Uterus (tissue), 2 donors: Measurements from ENCODE around the gene ST8SIA2.

Source experiments
- CTCF ChIP-seq, 4 experiments: fragments of 200-600 bp in 2 of 4; fragments of 450-650 bp in 2 of 4; sonication (generic) in 2 of 4; IDR thresholded peaks; one replicate each; pipeline ENCODE4 v1.5.1; 2016 to 2019; ENCODE audit warnings: antibody characterized with exemption in 4 of 4, mild to moderate bottlenecking in 2 of 4, moderate library complexity in 1 of 4
- POLR2A ChIP-seq, 2 donors: fragments of 450-650 bp; IDR thresholded peaks; one replicate each; pipeline ENCODE4 v1.6.1; 2016; ENCODE audit warnings: antibody characterized with exemption in 2 of 2, mild to moderate bottlenecking in 1 of 2, moderate library complexity in 1 of 2

DNA sequence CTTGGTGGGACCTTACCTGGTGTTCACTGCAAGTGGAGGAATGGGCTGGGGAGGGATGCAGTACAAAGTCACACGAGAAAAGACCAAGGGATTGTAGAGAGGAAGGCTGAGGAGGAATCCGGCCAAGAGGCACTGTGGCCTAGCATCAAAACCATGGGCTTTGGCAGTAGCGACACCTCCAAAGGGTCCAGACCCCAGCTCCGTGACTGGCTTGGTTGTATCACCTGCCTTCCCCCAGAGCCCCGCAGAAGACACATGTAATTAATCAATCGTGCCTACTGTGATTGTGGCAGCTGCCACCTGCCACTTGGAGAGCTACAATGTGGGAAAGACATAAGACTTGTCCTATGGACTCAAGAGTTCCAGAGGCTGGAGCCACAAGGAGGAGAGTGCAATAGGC, 54.7 kb downstream of the ST8SIA2 start:
- no peak for TF ChIP-seq CTCF (IDR thresholded peaks at IDR 0.05)
- no peak for TF ChIP-seq POLR2A (IDR thresholded peaks at IDR 0.05)
